ENCODE data around the gene ARSI. TPM values are rescaled to one million over a fixed set of nuclear protein-coding genes. Genes with fewer than 3 reads are reported as not detected.

The ARSI gene
- total and polyA plus RNA-seq, 7 experiments from 2014 or later: 1.6 TPM; not detected in 6

DNA sequence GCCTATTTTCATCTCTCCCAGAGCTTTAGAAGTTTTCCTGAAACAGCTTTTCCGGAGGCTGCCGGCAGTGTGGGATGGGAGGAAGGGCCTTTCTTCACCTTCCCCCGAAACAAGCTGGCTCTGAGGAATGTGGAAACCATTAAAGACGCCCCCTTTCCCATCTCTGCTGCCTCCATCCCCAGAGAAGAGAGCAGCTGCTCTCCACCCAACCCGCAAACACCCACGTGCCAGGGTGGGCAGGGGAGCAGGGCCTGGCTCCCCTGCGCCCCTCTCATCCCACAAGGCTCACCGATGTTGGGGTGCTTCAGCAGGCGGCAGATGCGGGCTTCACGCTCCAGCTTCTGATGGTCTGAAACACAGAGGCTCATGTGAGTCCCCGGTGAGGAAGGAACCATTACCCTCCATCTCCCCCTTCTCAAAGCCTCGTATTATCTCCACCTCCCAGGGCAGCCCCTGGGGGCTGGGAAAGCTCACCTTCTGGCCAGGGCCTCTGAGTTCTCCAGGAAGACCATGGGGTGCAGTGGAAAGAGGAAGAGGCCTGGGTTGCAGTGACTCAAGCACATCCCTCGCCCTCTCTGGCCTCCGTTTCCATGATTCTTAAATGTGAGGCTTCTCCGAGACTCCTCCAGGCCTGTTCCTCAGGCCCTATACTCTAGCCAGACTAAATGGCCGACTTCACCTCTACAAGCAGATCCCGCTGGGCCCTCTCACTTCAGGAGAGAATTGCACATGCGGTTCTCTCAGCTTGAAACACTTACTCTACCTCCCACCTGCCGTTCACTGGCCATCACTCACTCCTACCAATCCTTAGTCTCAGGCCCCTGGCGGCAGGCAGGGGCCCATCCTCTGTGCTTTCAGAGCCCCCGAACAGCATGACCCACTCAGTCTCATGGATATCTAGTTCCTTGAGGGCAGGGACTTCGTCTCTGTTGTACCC, 37.8 kb downstream of the ARSI start:
- Mint-ChIP-seq H3K9me3 (no peaks in the 10 kb centered on the region), H3K4me3 (no peak overlapping the region), H3K36me3 (no peaks in the 10 kb centered on the region), H3K27ac (peak overlapping the region in 1 of 9 donors; percentile 9), H3K4me1 (peaks cover 0 to 2% (median 0%) of the 10 kb centered on the region in 7 donors), H3K27me3 (peaks cover 0 to 4% (median 0%) of the 10 kb centered on the region in 5 donors)
- H3K4me1 ChIP-seq (ENCODE audit: control insufficient read depth in 2 of 2, insufficient read depth in 2 of 2, low read length in 2 of 2): no peaks in the 10 kb centered on the region
- no peaks in the 10 kb centered on the region for H3K9me3 ChIP-seq (ENCODE audit: control insufficient read depth in 2 of 3, low read length in 3 of 3)
- ATAC-seq: no peak
- H3K27ac ChIP-seq (ENCODE audit: low read depth, low read length): no peak overlapping the region
- no peak overlapping the region for H3K4me3 ChIP-seq (ENCODE audit: low read length)
- DNase-seq: no peak
- H3K36me3 ChIP-seq (ENCODE audit: control insufficient read depth in 2 of 3, insufficient read depth in 3 of 3, low read length in 3 of 3): no peaks in the 10 kb centered on the region
- ChIA-PET POLR2A (no interaction called here), CTCF (interaction anchor here (0.7 kb wide), 1 partner anchor 1447 kb away, joined by 3 read pairs; no protein-coding TSS in a partner anchor)
- intact Hi-C loops (cut with micrococcal nuclease): no loop called here
- H3K27me3 ChIP-seq (ENCODE audit: control insufficient read depth in 2 of 2, insufficient read depth in 2 of 2, low read length in 2 of 2): no peaks in the 10 kb centered on the region

- no peak overlapping the region for H3K27ac Mint-ChIP-seq
- no peaks in the 10 kb centered on the region for H3K36me3 ChIP-seq (ENCODE audit: control insufficient read depth in 2 of 3, insufficient read depth in 3 of 3, low read length in 3 of 3)
- POLR2A ChIA-PET: no interaction called here
- H3K4me1 Mint-ChIP-seq: peaks cover 0 to 2% (median 0%) of the 10 kb centered on the region in 7 donors
- intact Hi-C loops (cut with micrococcal nuclease): no loop called here
- no peaks in the 10 kb centered on the region for H3K4me1 ChIP-seq (ENCODE audit: control insufficient read depth in 2 of 2, insufficient read depth in 2 of 2, low read length in 2 of 2)
- H3K4me3 ChIP-seq (ENCODE audit: low read length): no peak overlapping the region
- CTCF ChIA-PET: no interaction called here
- H3K27me3 Mint-ChIP-seq: peaks cover 0 to 4% (median 0%) of the 10 kb centered on the region in 5 donors
- no peaks in the 10 kb centered on the region for H3K36me3 Mint-ChIP-seq
- ATAC-seq (peak; percentile 33), DNase-seq (no peak)
- H3K9me3 Mint-ChIP-seq: peaks cover 0 to 2% (median 0%) of the 10 kb centered on the region in 11 donors
- H3K9me3 ChIP-seq (ENCODE audit: control insufficient read depth in 2 of 3, low read length in 3 of 3): no peaks in the 10 kb centered on the region
- no peaks in the 10 kb centered on the region for H3K27me3 ChIP-seq (ENCODE audit: control insufficient read depth in 2 of 2, insufficient read depth in 2 of 2, low read length in 2 of 2)
- no peak overlapping the region for H3K4me3 Mint-ChIP-seq
- H3K27ac ChIP-seq (ENCODE audit: low read depth, low read length): no peak overlapping the region
These were observed 38.7 kb downstream of the ARSI start for GRCh38 chr5:150263801-150264621.

- no peak overlapping the region for H3K27ac Mint-ChIP-seq
- H3K9me3 Mint-ChIP-seq: peaks cover 0 to 2% (median 0%) of the 10 kb centered on the region in 11 donors
- Histone ChIP-seq H3K4me3 (ENCODE audit: low read length) (no peak overlapping the region), H3K27me3 (ENCODE audit: control insufficient read depth in 2 of 2, insufficient read depth in 2 of 2, low read length in 2 of 2) (no peaks in the 10 kb centered on the region), H3K9me3 (ENCODE audit: control insufficient read depth in 2 of 3, low read length in 3 of 3) (no peaks in the 10 kb centered on the region), H3K4me1 (ENCODE audit: control insufficient read depth in 2 of 2, insufficient read depth in 2 of 2, low read length in 2 of 2) (no peaks in the 10 kb centered on the region), H3K36me3 (ENCODE audit: control insufficient read depth in 2 of 3, insufficient read depth in 3 of 3, low read length in 3 of 3) (no peaks in the 10 kb centered on the region), H3K27ac (ENCODE audit: low read depth, low read length) (no peak overlapping the region)
- H3K36me3 Mint-ChIP-seq: no peaks in the 10 kb centered on the region
- POLR2A ChIA-PET: no interaction called here
- CTCF ChIA-PET: no interaction called here
- ATAC-seq: no peak
- H3K27me3 Mint-ChIP-seq: peaks cover 0 to 4% (median 0%) of the 10 kb centered on the region in 5 donors
- H3K4me1 Mint-ChIP-seq: peaks cover 0 to 2% (median 0%) of the 10 kb centered on the region in 7 donors
- intact Hi-C loops (cut with micrococcal nuclease): no loop called here
- H3K4me3 Mint-ChIP-seq: no peak overlapping the region
- no peak for DNase-seq
These were observed 39.3 kb downstream of the ARSI start for GRCh38 chr5:150263375-150263775.

- CTCF ChIA-PET: no interaction called here
- DNase-seq (no peak), ATAC-seq (no peak)
- H3K4me1 ChIP-seq (ENCODE audit: control insufficient read depth in 2 of 2, insufficient read depth in 2 of 2, low read length in 2 of 2): no peaks in the 10 kb centered on the region
- Mint-ChIP-seq H3K9me3 (peaks cover 0 to 2% (median 0%) of the 10 kb centered on the region in 11 donors), H3K36me3 (no peaks in the 10 kb centered on the region), H3K27ac (no peak overlapping the region), H3K4me3 (no peak overlapping the region), H3K27me3 (no peaks in the 10 kb centered on the region), H3K4me1 (peaks cover 0 to 2% (median 0%) of the 10 kb centered on the region in 7 donors)
- no peak overlapping the region for H3K4me3 ChIP-seq (ENCODE audit: low read length)
- H3K27ac ChIP-seq (ENCODE audit: low read depth, low read length): no peak overlapping the region
- intact Hi-C loops (cut with micrococcal nuclease): no loop called here
- H3K9me3 ChIP-seq (ENCODE audit: control insufficient read depth in 2 of 3, low read length in 3 of 3): no peaks in the 10 kb centered on the region
- POLR2A ChIA-PET: no interaction called here
- no peaks in the 10 kb centered on the region for H3K36me3 ChIP-seq (ENCODE audit: control insufficient read depth in 2 of 3, insufficient read depth in 3 of 3, low read length in 3 of 3)
- H3K27me3 ChIP-seq (ENCODE audit: control insufficient read depth in 2 of 2, insufficient read depth in 2 of 2, low read length in 2 of 2): no peaks in the 10 kb centered on the region
These were observed 40.2 kb downstream of the ARSI start for GRCh38 chr5:150262502-150262901.

GRCh38 chr5:150261231-150261630, 41.5 kb downstream of the ARSI start:
- Mint-ChIP-seq H3K4me3 (no peak overlapping the region), H3K9me3 (peaks cover 0 to 2% (median 0%) of the 10 kb centered on the region in 11 donors), H3K4me1 (peaks cover 0 to 2% (median 0%) of the 10 kb centered on the region in 7 donors), H3K36me3 (no peaks in the 10 kb centered on the region), H3K27me3 (no peaks in the 10 kb centered on the region), H3K27ac (no peak overlapping the region)
- no peak for ATAC-seq
- H3K9me3 ChIP-seq (ENCODE audit: control insufficient read depth in 2 of 3, low read length in 3 of 3): no peaks in the 10 kb centered on the region
- no peaks in the 10 kb centered on the region for H3K27me3 ChIP-seq (ENCODE audit: control insufficient read depth in 2 of 2, insufficient read depth in 2 of 2, low read length in 2 of 2)
- no peak overlapping the region for H3K4me3 ChIP-seq (ENCODE audit: low read length)
- ChIA-PET CTCF (no interaction called here), POLR2A (no interaction called here)
- DNase-seq: no peak
- H3K27ac ChIP-seq (ENCODE audit: low read depth, low read length): no peak overlapping the region
- no peaks in the 10 kb centered on the region for H3K36me3 ChIP-seq (ENCODE audit: control insufficient read depth in 2 of 3, insufficient read depth in 3 of 3, low read length in 3 of 3)
- H3K4me1 ChIP-seq (ENCODE audit: control insufficient read depth in 2 of 2, insufficient read depth in 2 of 2, low read length in 2 of 2): no peaks in the 10 kb centered on the region
- intact Hi-C loops (cut with micrococcal nuclease): no loop called here

GRCh38 chr5:150258130-150258529, 44.6 kb downstream of the ARSI start:
- Histone ChIP-seq H3K4me1 (ENCODE audit: control insufficient read depth in 2 of 2, insufficient read depth in 2 of 2, low read length in 2 of 2) (no peaks in the 10 kb centered on the region), H3K9me3 (ENCODE audit: control insufficient read depth in 2 of 3, low read length in 3 of 3) (no peaks in the 10 kb centered on the region), H3K27ac (ENCODE audit: low read depth, low read length) (no peak overlapping the region), H3K36me3 (ENCODE audit: control insufficient read depth in 2 of 3, insufficient read depth in 3 of 3, low read length in 3 of 3) (no peaks in the 10 kb centered on the region), H3K4me3 (ENCODE audit: low read length) (no peak overlapping the region), H3K27me3 (ENCODE audit: control insufficient read depth in 2 of 2, insufficient read depth in 2 of 2, low read length in 2 of 2) (no peaks in the 10 kb centered on the region)
- Mint-ChIP-seq H3K4me1 (no peaks in the 10 kb centered on the region), H3K27me3 (no peaks in the 10 kb centered on the region), H3K9me3 (peaks cover 0 to 2% (median 0%) of the 10 kb centered on the region in 11 donors), H3K27ac (peak overlapping the region in 1 of 9 donors; percentile 48), H3K36me3 (no peaks in the 10 kb centered on the region), H3K4me3 (no peak overlapping the region)
- ATAC-seq (no peak), DNase-seq (no peak)
- CTCF ChIA-PET: no interaction called here
- intact Hi-C loops (cut with micrococcal nuclease): no loop called here
- POLR2A ChIA-PET: no interaction called here
